H9 (cell line): ENCODE measurements around the gene FBXO31. TPM values are rescaled to one million over a fixed set of nuclear protein-coding genes. Genes with fewer than 3 reads are reported as not detected.

Experiments
- DNase-seq: peaks from one replicate; pipeline ENCODE4 v3.0.0-alpha.2; 2017
- H2AFZ ChIP-seq: one replicate; pipeline ENCODE4 v1.6.1; 2013; ENCODE audit warnings: mild to moderate bottlenecking, low read length, control low read depth, moderate library complexity
- H2AK5ac ChIP-seq: 2 replicates; pipeline ENCODE4 v1.6.1; 2013; ENCODE audit warnings: low read length, control low read depth, mixed read lengths; ENCODE audit not compliant: insufficient read length
- H2BK120ac ChIP-seq: one replicate; pipeline ENCODE4 v1.6.1; 2013; ENCODE audit warnings: low read depth, mild to moderate bottlenecking, low read length, control low read depth, inconsistent platforms; ENCODE audit not compliant: poor library complexity, severe bottlenecking
- H2BK12ac ChIP-seq: 2 replicates; pipeline ENCODE4 v1.6.1; 2013; ENCODE audit warnings: low read length, control low read depth, mixed read lengths, low read depth; ENCODE audit not compliant: insufficient read length
- H2BK15ac ChIP-seq: 2 replicates; pipeline ENCODE4 v1.6.1; 2013; ENCODE audit warnings: low read depth, low read length, control low read depth
- H2BK20ac ChIP-seq: one replicate; pipeline ENCODE4 v1.6.1; 2013; ENCODE audit warnings: low read depth, mild to moderate bottlenecking, low read length, control low read depth, inconsistent platforms; ENCODE audit not compliant: poor library complexity, severe bottlenecking
- H2BK5ac ChIP-seq: 2 replicates; pipeline ENCODE4 v1.6.1; 2013; ENCODE audit warnings: low read length, control low read depth, mixed read lengths; ENCODE audit not compliant: insufficient read length
- H3K14ac ChIP-seq: 2 replicates; pipeline ENCODE4 v1.6.1; 2013; ENCODE audit warnings: low read length, control low read depth; ENCODE audit not compliant: insufficient read depth
- H3K18ac ChIP-seq: 2 replicates; pipeline ENCODE4 v1.6.1; 2013; ENCODE audit warnings: low read depth, mild to moderate bottlenecking, mixed read lengths, low read length, control low read depth; ENCODE audit not compliant: insufficient read length
- H3K23ac ChIP-seq: 2 replicates; pipeline ENCODE4 v1.6.1; 2013; ENCODE audit warnings: low read length, control low read depth, mixed read lengths, low read depth; ENCODE audit not compliant: insufficient read length
- H3K23me2 ChIP-seq: 2 replicates; pipeline ENCODE4 v1.6.1; 2013; ENCODE audit warnings: low read depth, mild to moderate bottlenecking, mixed read lengths, low read length, control low read depth; ENCODE audit not compliant: insufficient read length, poor library complexity, severe bottlenecking
- H3K27ac ChIP-seq: 2 replicates; pipeline ENCODE4 v1.5.1; 2013; ENCODE audit warnings: low read length, control low read depth, mixed read lengths, low read depth; ENCODE audit not compliant: insufficient read length
- H3K27me3 ChIP-seq: 2 replicates; pipeline ENCODE4 v1.6.1; 2013; ENCODE audit warnings: low read length, control low read depth, inconsistent platforms; ENCODE audit not compliant: insufficient read depth
- H3K4ac ChIP-seq: 2 replicates; pipeline ENCODE4 v1.6.1; 2013; ENCODE audit warnings: low read depth, mild to moderate bottlenecking, control low read depth, inconsistent platforms, low read length, moderate library complexity
- H3K4me1 ChIP-seq: 2 replicates; pipeline ENCODE4 v1.6.1; 2013; ENCODE audit warnings: low read length, control low read depth, inconsistent platforms; ENCODE audit not compliant: insufficient read depth
- H3K4me2 ChIP-seq: 2 replicates; pipeline ENCODE4 v1.6.1; 2013; ENCODE audit warnings: low read length, control low read depth, mixed read lengths; ENCODE audit not compliant: insufficient read length, insufficient read depth
- H3K56ac ChIP-seq: 2 replicates; pipeline ENCODE4 v1.6.1; 2013; ENCODE audit warnings: low read depth, mild to moderate bottlenecking, mixed read lengths, low read length, control low read depth; ENCODE audit not compliant: insufficient read length
- H3K79me1 ChIP-seq: 2 replicates; pipeline ENCODE4 v1.6.1; 2013; ENCODE audit warnings: low read depth, mild to moderate bottlenecking, moderate library complexity, low read length, control low read depth, inconsistent platforms; ENCODE audit not compliant: insufficient read depth, poor library complexity, severe bottlenecking
- H3K79me2 ChIP-seq: 2 replicates; pipeline ENCODE4 v1.6.1; 2013; ENCODE audit warnings: low read length, control low read depth, inconsistent platforms; ENCODE audit not compliant: insufficient read depth
- H3K9ac ChIP-seq: 2 replicates; pipeline ENCODE4 v1.6.1; 2013; ENCODE audit warnings: low read length, control low read depth, mixed read lengths; ENCODE audit not compliant: insufficient read length; ENCODE audit errors: extremely low read depth
- H3K9me3 ChIP-seq: one replicate; pipeline ENCODE4 v1.6.1; 2013; ENCODE audit warnings: low read depth, low read length, inconsistent platforms; ENCODE audit not compliant: control insufficient read depth
- H3T11ph ChIP-seq: one replicate; pipeline ENCODE4 v1.6.1; 2013; ENCODE audit warnings: mild to moderate bottlenecking, low read length, control low read depth, inconsistent platforms
- H4K20me1 ChIP-seq: one replicate; pipeline ENCODE4 v1.6.1; 2013; ENCODE audit not compliant: control insufficient read depth, insufficient read length, insufficient read depth
- H4K5ac ChIP-seq: 2 replicates; pipeline ENCODE4 v1.6.1; 2013; ENCODE audit warnings: low read depth, mild to moderate bottlenecking, mixed read lengths, low read length, control low read depth; ENCODE audit not compliant: insufficient read length
- H4K8ac ChIP-seq: replicated peaks from 2 replicates; pipeline ENCODE4 v1.6.1; 2013; ENCODE audit warnings: low read length, control low read depth, mixed read lengths, low read depth; ENCODE audit not compliant: insufficient read length
- H4K91ac ChIP-seq: 2 replicates; pipeline ENCODE4 v1.6.1; 2013; ENCODE audit warnings: low read depth, mild to moderate bottlenecking, moderate library complexity, mixed read lengths, low read length, control low read depth; ENCODE audit not compliant: insufficient read length
- H3K27ac Mint-ChIP-seq, 3 experiments: 2 replicates in 2 of 3; 3 replicates in 1 of 3; pipeline ENCODE4 v1.8.0; 2020 to 2021; ENCODE audit warnings: mixed read lengths in 3 of 3, mild to moderate bottlenecking in 1 of 3, moderate library complexity in 1 of 3
- H3K27me3 Mint-ChIP-seq: 2 replicates; pipeline ENCODE4 v1.8.0; 2021; ENCODE audit warnings: low read depth, mild to moderate bottlenecking, moderate library complexity, mixed read lengths
- H3K36me3 Mint-ChIP-seq, 3 experiments: 2 replicates in 2 of 3; 3 replicates in 1 of 3; pipeline ENCODE4 v1.8.0; 2020 to 2021; ENCODE audit warnings: low read depth in 3 of 3, mixed read lengths in 3 of 3; ENCODE audit not compliant: insufficient read depth in 1 of 3
- H3K4me1 Mint-ChIP-seq, 2 experiments: 2 replicates each; pipeline ENCODE4 v1.8.0; 2020; ENCODE audit warnings: mixed read lengths in 2 of 2
- H3K4me3 Mint-ChIP-seq, 2 experiments: 2 replicates in 1 of 2; 3 replicates in 1 of 2; pipeline ENCODE4 v1.8.0; 2020 to 2021; ENCODE audit warnings: mild to moderate bottlenecking in 2 of 2, mixed read lengths in 2 of 2, moderate library complexity in 1 of 2
- H3K9me3 Mint-ChIP-seq, 2 experiments: 2 replicates in 1 of 2; 3 replicates in 1 of 2; pipeline ENCODE4 v1.8.0; 2020; ENCODE audit warnings: mild to moderate bottlenecking in 2 of 2, mixed read lengths in 2 of 2, moderate library complexity in 1 of 2
- CTCF ChIP-seq: fragments of 200-600 bp; sonication (generic); conservative IDR thresholded peaks from 3 replicates; pipeline ENCODE4 v1.8.0; 2021; ENCODE audit warnings: antibody characterized with exemption, mild to moderate bottlenecking
- WGBS: extraction: QIAGEN DNeasy Blood & Tissue Kit; methylation state at CpG from one replicate; pipeline ENCODE4 v1.1.7; 2013; ENCODE audit warnings: missing lambda C conversion rate, low lambda C conversion rate, mixed read lengths; ENCODE audit not compliant: insufficient read length; ENCODE audit errors: extremely low coverage; 5-methylcytosine and 5-hydroxymethylcytosine counted together
- total RNA-seq: library from RNA; stranded (reverse); gene quantifications from 2 replicates; pipeline ENCODE4 v1.2.1, GENCODE V29; 2021

The FBXO31 gene
- total RNA-seq, 1 experiment from 2014 or later: 24.2 TPM

GRCh38 chr16:87344931-87345631 is 38.5 kb downstream of the FBXO31 start:
- Histone ChIP-seq H3K56ac (no peak overlapping the region), H3K18ac (no peak overlapping the region), H3K23me2 (no peaks in the 10 kb centered on the region), H4K91ac (no peak overlapping the region), H3K9me3 (no peaks in the 10 kb centered on the region), H2BK5ac (no peak overlapping the region), H3K9ac (no peak overlapping the region), H3K4ac (no peak overlapping the region), H2AK5ac (no peak overlapping the region), H3T11ph (no peak overlapping the region), H4K8ac (no peak overlapping the region), H2BK120ac (no peak overlapping the region), H3K27me3 (no peaks in the 10 kb centered on the region), H3K23ac (no peak overlapping the region), H4K5ac (no peak overlapping the region), H2BK15ac (no peak overlapping the region), H2BK20ac (no peak overlapping the region), H3K79me2 (no peaks in the 10 kb centered on the region), H4K20me1 (no peaks in the 10 kb centered on the region), H3K27ac (no peak overlapping the region), H3K4me1 (no peaks in the 10 kb centered on the region; the same call in 1 of the 2 replicates), H2BK12ac (no peak overlapping the region), H2AFZ (no peak overlapping the region), H3K14ac (no peak overlapping the region), H3K79me1 (peaks cover 3% of the 10 kb centered on the region), H3K4me2 (no peak overlapping the region)
- WGBS: no CpG with 5 or more reads among the region's 17 CpGs
- Mint-ChIP-seq H3K27me3 (no peaks in the 10 kb centered on the region), H3K27ac (peak overlapping the region; percentile 3 to 93 (median 80); a peak in 6 of 7 replicates), H3K4me1 (peaks cover 9 to 29% of the 10 kb centered on the region in 2 experiments), H3K4me3 (no peak overlapping the region; a peak in 1 of 5 replicates), H3K36me3 (peaks cover 6 to 17% (median 6%) of the 10 kb centered on the region in 3 experiments; a peak in 6 of 7 replicates), H3K9me3 (no peaks in the 10 kb centered on the region)
- peak; percentile 39 for DNase-seq
- TF ChIP-seq CTCF: no peak
